ENCODE measurements around the gene CXorf58.
A peak's percentile ranks its signal among the peaks of the same experiment; 100 is the strongest.

DNA sequence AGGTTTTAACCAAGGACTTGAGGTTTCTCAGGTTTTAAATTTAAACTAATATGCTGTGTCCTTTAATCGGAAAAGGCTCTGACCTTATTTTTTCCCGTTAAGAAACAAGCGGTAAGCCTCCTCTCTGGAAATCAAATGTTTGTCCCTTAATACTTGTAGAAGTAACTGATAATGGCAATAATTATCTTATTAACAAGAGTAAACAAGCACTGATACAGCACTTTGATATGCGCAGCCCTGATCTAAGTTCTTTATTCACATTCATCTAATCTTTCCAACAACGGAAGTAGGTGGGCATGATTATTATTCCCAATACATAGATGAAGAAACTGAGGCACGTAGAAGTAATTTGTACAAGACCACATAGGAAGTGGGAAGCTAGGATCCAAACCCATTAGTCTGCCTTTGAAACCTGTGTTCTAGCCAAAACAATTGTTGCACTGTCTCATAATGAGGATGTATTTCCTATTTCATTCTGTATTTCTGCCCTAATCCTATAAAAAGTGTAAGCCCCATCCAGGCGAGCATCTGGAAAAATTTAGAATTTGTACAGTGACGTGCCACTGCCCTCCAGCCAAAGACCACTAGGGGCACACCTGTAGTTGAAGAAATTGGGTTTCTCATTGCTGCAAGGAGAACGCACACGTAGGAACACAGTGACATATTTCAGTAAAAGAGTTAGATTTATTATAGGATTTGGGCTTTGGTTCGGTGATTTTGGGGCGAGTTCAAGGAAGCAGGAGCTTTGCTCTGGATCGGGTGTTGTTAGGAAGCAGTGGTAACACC is 606 bp downstream of the CXorf58 start:
- TF ChIP-seq EZH2phosphoT487 (IDR thresholded peaks at IDR 0.05; ENCODE audit: borderline replicate concordance), result no peak
- TF ChIP-seq CTCF (conservative IDR thresholded peaks at IDR 0.05; ENCODE audit: low read length), result peak; percentile 56
